H1 (cell line): ENCODE results near the gene SPN.

Experiments
- BCL11A ChIP-seq, 2 experiments: IDR thresholded peaks; one replicate each; pipeline ENCODE4 v1.6.1; 2011; ENCODE audit warnings: low read depth in 2 of 2, low read length in 2 of 2, mild to moderate bottlenecking in 2 of 2
- CTCF ChIP-seq, 3 experiments: IDR thresholded peaks; 1 replicate in 2 of 3; 2 replicates in 1 of 3; pipeline versions ENCODE4 v1.5.1 to v1.6.1; 2011; ENCODE audit warnings: low read length in 3 of 3, mild to moderate bottlenecking in 3 of 3, inconsistent platforms in 2 of 3, low read depth in 1 of 3, moderate library complexity in 1 of 3; ENCODE audit not compliant: insufficient read depth in 1 of 3; ENCODE audit errors: control extremely low read depth in 1 of 3
- POLR2AphosphoS5 ChIP-seq: IDR thresholded peaks from 2 replicates; pipeline ENCODE4 v1.6.1; 2011; ENCODE audit warnings: low read depth, low read length
- RAD21 ChIP-seq, 2 experiments: IDR thresholded peaks in 1 of 2; conservative IDR thresholded peaks in 1 of 2; 2 replicates each; pipeline ENCODE4 v1.6.1; 2011; ENCODE audit warnings: low read depth in 2 of 2, low read length in 2 of 2, improper control_type of control experiment in 1 of 2, inconsistent platforms in 1 of 2, mild to moderate bottlenecking in 1 of 2, moderate library complexity in 1 of 2

GRCh38 chr16:29668267-29668666 is 5.2 kb downstream of the SPN start:
- TF ChIP-seq CTCF (IDR thresholded peaks at IDR 0.05; ENCODE audit: control extremely low read depth in 1 of 3, insufficient read depth in 1 of 3, low read depth in 1 of 3, low read length in 3 of 3) (no peak), RAD21 (IDR thresholded peaks at IDR 0.05 in 1 of 2, conservative IDR thresholded peaks at IDR 0.05 in 1 of 2; ENCODE audit: low read depth in 2 of 2, low read length in 2 of 2) (no peak), BCL11A (IDR thresholded peaks at IDR 0.05; ENCODE audit: low read depth in 2 of 2, low read length in 2 of 2) (no peak), POLR2AphosphoS5 (no peak)
